ENCODE results near the gene POLD2.
A peak's percentile ranks its signal among the peaks of the same experiment; 100 is the strongest.

Gene POLD2

DNA sequence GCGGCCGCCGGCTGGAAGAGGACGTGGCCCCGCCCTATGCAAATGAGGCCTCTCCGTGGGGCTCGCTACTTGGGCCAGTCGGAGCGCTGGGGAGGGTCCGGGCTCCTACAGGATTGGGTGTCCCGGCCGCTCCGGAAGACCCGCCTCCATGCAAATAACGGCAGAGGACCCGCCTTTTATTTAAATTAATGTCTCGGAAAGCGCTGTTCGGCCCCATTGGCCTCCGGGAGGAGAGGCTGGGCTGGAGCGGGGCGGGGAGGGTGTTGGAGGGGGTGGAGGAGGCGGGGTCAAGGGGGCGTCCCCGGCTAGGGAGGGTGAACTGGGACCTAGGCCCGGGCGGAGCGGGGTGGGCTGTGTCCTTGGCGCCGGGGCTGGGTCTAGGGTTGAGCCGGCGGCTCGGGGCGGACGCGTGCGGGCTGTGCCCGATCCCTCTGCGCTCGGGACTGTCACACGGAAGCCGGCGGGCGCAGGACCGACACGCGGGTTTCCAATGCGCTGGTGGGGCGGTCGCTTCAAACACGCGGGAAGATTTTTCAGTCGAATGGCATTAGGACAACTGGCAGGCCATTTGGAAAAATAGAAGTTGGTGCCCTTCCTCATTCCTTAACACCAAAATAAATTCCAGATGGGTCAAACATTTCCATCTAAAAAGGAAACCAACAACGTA lies 40.7 kb downstream of the POLD2 start:
- peak; percentile 92 for DNase-seq (ENCODE audit: low read depth)

DNA sequence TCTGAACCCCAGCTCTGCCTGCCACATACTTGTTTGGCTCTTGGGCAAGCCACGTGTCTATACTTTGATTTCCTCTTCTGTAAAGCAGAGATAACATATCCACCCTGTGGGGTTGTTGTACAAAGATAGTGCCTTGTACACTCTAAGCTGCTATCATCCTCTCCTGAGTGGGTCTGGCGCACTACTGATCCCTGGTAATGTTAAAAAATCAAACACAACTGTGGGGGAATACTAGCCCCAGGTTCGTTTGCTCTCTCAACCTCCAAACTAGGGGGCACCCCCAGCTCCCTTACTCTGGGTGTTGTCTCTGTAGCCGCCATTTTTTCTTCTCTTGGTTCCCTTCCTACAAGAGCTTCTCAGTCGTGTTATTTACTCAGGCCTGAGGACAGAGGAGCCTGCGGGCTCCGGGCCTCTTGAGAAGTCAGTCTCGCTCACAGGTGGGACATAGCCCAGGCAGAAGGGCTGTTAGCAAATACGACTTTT lies 42.0 kb downstream of the POLD2 start:
- no peak for DNase-seq (ENCODE audit: low read depth)

DNA sequence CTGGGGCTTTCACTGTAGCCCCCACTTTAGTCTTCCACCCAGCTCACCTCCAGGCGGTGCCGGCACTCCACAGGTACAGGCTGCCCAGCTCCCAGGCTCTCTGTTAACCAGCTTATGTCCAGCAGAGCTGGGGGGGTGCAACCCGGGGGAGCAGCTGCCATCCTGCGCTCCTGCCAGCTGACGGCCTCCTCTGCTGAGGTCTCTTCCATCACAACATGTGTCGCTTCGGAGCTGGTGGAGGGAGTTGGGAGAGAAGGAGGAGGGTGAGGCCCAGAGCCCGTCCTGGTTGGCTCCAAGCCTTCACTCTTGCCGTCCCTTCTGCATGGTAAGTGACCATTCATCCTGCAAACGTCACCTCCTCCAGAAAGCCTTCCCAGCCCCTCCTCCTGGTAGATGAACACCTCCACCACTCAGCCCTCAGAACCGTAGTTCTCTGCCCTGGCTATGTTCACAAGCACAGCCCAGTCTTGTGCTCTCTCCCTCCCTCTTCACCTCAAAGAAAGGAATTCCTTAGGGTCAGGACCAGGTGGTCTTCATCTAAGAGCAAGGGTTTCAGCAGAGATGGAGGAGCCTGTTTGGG lies 42.6 kb downstream of the POLD2 start:
- no peak for DNase-seq (ENCODE audit: low read depth)

DNA sequence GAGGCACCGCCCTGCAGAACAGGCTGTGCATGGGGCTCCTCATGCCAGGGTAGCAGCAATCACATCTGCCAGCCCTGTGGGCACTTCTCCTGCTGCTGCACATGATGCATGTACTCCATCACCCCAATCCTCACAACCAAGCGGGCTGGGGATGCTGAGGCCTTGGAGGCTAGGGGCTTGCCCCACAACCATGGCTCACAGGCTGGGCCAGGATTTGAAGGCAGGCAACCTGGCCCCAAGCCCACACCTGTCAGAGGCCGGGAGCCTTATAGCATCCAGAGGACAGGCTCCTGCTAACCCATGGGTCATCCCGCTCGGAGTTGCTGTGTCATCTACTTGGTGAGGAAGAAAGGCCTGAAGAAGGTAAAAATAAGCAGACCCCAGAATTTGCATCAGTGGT lies 43.2 kb downstream of the POLD2 start:
- DNase-seq (ENCODE audit: low read depth) = no peak

DNA sequence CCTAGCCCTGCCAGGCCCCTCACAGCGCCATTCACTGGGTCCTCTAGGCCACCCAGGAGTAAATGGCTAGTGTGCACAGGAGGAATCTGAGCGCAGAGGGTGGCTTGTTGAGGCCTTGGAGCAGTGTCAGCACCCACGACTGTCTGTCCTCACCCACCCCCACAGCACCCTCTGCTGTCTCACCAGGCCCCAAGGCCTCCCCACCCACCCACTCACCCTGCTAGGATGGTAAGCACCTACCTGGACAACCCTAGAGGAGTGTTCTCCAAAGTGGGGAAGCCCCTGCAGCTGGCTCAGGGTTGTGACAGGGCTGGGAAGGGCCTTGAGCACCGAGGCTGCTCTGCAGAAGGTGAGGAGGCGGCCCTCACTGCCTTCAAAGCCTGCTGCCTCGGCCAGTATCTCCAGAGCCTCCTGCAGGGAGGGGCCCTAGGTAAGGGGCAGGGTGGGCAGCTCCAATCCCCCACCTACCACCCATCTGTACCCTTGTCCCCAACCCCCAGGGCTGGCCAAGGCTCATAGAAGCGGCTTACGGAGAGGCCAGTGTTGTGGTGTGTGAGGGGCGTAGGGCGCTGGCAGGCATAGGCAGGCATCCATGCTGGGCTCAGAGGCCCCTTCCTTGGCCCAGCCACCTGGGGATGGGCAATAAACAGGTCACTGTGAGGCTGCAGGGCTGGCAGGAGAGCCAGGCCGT lies 43.9 kb downstream of the POLD2 start:
- no peak for DNase-seq (ENCODE audit: low read depth)

DNA sequence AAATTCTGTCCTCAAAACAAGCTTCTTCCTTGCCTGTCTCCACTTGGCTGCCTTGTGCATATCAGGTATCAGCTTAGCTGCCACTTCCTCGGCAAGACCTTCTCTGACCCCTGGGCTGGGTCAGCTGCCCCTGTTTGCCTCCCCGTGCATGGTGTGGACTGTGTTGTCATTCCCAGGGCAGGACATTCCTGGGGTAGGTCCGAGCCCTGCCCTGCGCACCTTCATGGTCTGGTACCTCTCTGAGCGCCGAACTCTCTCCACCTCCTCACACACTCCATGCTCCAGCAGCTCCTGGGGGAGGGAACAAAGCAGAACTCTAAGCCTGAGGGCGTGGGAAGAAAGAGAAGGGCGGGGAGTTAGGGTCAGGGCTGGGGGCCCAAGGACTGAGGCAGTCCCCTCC lies 44.8 kb downstream of the POLD2 start:
- no peak for DNase-seq (ENCODE audit: low read depth)

DNA sequence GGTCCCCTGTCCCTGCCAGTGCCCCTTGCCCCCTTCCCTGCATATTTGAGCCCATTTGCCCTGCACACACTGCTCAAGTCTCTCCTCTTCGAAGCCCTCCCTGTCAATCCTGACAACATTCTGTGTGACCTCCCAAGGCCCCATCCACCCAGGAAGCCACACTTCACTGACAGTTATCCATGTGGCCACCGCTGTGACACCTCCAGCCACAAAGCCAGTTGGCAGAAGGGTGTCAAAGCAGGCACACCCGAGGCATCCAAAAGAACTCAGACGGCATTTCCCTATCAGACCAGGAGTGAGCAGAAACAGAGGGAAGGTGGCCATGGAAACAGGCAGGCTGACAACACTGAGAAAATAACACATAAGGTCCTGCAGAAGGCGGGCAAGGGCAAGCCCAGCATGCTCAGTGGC lies 45.7 kb downstream of the POLD2 start:
- DNase-seq (ENCODE audit: low read depth) = no peak

DNA sequence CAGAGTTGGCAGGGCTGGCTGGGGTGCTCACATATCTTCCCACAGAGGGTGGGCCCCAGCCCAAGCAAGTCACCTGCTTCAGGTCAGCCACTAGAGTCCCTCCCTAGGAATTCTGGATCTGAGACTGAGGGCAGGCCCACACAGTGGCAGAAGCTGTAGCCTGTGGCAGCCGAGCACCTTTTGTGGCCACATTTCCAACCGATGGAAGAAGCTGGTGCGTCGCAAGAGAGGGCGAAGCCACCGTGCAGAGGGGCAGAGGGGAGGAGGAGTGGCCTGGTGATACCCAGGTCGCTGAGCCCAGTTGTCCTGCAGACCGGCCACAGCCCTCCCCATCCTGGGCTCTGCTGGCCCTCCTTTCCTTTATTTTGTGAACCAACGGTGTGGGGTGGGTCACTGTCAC lies 46.3 kb downstream of the POLD2 start:
- no peak for DNase-seq (ENCODE audit: low read depth)

DNA sequence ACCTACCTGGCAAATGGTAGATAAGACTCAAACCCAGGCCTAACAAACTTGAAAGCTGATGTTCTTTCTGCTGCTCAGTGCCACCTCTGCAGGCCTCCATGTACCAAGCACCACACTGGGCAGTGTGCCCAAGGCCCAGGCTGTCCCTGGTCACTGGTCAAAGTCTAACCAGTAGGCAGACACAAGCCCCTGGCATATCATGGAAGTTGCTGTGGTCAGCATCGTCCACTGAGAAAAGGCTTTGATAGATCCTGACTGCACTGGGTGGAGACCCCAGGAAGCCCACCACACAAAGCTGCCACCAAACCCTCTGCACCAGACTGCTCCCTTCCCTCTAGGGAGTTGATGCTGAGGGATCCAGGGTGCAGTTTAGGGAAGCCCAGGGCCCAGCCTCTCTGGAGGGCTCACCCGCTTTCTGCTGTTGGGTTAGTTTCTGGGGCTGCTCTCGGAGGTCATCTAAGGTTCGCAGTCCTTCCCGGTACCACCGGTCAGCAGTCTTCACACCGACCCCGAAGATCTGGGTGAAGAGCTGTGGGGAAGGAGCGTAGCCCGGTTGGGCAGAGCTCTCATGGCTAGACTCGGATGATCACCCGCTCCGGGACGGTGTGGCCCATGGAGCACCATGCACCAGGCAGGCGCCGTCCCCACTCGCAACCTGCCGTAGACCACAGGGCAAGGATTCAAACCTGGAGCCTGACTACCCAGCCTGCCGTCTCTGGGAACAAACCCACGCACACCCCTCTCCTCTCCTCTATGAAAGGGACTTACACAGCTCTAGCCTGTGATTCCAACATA lies 47.0 kb downstream of the POLD2 start:
- DNase-seq (ENCODE audit: low read depth) = no peak

DNA sequence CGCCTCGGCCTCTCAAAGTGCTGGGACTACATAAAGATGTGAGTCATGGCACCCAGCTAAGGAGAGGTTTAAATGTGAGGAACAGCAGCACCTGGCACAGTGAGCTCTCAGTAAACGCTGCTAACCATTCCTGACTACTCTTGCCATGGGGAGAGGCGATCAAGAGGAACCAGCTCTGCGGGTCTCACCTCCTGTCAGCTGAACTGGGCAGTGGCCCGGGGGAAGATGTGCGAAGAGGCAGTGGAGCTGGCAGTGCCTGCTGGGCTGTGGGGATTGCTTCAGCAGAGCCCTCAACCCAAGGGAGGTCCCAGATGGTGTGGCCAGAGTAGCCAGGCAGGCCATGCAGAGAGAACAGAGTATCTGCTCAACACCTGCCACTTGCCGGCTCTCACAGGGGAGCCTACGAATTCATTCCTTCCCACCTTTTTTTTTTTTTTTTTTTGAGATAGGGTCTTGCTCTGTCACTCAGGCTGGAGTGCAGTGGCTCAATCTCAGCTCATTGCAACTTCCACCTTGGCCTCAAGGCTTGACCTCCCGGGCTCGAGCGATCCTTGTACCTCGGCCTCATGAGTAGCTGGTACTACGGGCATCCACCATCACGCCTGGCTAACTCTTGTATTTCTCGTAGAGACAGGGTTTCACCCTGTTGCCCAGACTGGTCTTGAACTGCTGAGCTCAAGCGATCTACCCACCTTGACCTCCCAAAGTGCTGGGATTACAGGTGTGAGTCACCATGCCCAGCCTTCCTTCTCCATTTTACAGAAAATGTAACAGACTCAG lies 47.9 kb downstream of the POLD2 start:
- DNase-seq (ENCODE audit: low read depth) = no peak

DNA sequence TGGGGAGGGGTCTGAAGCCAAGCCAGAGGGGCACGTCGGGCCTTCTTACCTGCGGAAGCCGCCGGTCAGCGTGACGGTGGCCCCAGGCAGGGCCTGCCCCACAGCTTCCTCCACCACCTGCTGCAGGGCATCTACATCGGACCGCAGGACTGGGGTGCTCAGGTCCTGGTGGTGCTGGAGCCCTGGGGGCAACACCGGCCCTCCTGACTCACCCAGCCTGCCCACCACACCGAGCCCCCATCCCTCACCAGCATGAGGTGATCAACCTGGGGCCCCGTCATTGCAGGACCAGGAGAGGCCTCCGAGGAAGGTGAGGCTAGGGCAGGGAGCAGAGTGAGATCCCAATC lies 49.0 kb downstream of the POLD2 start:
- DNase-seq (ENCODE audit: low read depth) = no peak

DNA sequence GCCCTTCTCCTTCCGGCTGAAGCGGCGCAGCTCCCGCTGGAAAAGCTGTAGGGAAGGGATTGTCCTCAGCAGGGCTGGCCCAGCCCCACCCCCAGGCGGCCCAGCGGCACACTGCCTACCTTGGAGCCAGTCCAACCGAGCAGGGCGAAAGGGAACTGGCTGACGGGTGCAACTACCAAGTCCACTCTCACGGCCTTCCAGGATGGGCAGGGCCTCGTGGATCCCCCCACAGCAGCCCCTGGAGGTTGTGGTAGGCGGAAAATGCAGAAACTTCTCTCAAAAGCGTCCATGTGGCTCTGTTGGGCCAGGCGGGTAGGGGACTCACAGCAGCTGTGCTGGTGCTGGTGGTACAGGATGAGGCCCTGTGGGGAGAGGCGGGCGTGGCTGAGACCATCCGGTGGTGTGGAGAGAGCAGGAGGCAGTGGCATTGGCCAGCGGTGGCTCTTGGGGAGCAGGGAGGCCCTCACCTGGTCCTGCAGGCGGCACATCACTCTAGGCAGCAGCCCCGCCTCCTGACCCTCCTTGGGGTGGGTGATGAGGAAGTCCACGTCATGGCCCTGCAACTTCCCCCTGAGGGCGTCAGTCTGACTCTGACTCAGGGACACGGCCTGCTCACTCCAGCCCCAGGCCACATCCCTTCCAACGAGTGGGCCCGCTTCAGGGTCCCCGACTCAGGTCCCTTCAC lies 49.5 kb downstream of the POLD2 start:
- peak; percentile 37 for DNase-seq (ENCODE audit: low read depth)

DNA sequence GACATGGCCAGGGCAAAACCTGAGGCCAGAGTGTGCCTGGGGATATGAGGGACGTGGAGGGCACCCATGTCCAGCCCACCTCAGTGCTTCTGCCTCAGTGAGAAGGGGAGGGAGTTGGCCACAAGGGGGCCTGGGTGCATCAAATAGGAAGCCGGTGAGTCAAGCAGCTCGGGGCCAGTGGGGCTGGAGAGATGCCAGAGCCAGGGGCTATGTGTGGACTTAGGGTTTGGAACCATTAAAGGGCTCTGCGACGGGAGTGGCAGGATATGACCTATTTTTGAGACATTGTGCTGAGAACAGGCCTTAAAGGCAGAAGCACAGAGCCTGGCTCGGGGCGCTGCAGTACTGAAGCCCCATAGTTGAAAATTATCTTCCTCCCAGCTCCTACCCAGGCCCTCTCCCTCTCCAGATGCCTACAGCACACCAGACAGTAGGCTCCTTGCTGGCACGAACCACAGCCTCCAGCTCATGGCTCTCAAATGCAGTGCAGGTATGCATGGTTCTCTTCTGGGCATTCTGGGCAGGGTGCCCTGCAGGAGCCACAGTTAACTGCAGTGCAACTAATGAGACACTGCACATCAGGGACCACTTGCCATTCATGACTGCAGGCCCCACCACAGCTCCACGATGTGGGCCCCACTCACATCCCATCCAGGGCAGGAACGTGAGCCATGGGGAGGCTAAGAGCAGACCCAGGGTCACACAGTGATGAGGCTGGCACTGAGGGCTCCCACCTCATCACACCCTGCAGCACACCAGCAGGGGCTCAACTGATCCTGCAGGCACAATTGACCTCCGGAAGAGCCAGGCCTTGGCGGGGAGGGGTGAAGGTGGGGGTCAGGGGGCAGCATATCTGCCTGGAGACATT lies 50.8 kb downstream of the POLD2 start:
- no peak for DNase-seq (ENCODE audit: low read depth)

DNA sequence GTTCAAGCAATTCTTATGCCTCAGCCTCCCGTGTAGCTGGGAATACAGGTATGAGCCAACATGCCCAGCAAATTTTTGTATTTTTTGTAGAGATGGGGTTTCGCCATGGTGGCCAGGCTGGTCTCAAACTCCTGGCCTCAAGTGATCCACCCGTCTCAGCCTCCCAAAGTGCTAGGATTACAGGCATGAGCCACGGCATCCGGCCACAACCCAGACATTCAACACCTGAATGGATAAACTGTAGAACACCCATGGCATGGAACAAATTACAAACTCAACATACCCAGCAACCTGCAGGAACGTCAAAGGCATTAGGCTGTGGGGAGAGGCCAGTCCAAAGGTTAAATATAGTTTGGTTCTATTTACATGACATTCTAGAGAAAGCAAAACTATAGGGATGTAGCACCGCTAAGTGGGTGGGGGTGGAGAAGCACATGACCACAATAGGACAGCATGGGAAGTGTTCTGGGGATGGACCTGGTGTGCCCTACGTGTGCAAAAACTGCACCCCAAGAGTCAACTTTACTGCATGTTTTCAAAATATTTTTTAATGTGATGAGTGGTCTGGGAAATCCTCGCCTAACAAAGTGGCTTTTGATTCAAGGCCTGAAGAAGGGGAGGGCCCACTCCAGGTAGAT lies 51.5 kb downstream of the POLD2 start:
- DNase-seq (ENCODE audit: low read depth) = no peak

DNA sequence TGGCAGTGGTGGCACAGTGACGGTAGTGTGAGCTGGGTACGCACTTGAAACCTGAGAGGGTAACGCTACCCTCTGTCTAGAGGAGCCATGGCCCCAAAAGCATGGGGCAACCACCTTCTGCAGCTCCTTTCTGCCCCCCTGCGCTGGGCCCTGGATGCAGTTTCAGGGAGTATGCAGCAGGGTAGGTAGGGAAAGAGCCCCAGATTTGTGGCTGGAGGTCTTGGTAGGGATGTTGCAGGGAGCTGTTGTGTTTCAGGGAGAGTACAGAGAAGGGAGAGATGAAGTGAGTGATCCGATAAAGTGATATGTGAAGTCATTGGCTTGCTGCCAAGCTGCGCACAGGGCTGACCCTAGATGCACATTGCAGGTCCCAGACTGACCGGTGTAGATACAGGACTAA lies 55.3 kb downstream of the POLD2 start:
- DNase-seq (ENCODE audit: low read depth) = no peak

DNA sequence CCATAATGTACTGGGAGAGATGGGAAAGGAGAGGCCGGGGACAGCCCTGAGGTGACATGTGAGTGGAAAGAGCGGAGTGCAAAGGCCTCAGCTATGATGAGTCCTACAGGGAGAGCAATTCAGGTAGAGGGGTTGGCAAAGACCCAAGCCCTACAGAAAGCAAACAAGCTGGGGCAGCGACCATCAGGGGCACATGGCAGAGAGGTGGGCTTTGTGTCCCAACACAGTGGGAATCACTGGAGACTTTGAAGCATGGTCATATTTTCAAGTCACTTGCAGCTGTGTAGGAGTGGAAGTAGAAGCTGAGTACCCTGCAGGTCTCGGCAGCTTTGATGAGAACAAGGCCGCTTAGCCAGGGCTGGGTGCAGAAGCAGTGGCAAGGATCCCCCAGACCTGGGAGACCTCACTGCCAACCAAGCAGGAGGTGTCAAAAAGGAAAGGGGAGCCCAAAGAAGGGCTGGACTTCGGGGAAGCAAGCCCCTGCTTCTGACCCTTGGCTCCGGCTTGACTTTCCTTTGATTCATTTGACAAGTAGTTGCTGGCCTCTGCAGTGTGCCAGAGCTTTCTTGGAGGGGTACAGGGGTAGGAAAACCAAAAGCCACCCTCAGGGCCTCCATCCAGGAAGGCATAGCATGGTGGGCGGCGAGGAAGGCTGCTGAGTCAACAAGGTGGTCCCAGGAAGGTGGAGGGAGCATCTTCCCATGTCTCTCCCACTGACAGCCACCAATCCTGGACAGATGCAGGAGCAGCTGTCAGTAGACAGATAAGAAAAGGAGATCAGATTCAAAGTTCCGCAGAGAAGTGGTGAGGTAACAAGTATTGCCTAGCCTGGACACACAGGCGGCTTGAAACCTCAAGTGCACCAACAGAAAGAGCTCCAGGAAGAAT lies 56.0 kb downstream of the POLD2 start:
- no peak for DNase-seq (ENCODE audit: low read depth)

DNA sequence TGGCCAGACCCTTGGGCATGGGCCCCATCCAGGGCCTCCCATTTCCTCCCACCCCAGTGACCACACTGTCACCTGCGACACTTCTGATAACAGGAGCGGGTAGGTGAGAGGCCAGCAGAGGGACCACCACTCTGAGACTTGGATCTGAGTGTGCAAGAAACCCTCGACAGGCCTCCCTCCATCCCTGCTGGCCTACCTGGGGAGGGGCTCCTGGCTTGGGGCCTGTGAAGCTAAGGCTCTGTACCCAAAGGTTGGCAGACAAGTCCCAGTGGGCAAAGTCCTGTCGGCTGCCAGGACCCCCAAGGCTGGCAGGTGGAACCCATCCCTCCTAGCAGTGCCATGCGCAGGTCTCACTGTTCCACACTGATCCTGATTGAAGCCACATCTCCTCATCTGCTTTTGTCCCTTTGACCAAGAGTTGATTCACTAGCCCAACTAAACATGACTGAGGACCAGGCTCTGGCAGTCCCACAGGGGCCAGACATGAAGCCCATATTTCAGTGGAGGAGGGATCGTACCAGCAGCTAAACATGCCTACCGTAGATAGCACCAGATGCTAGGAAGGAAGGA lies 56.8 kb downstream of the POLD2 start:
- no peak for DNase-seq (ENCODE audit: low read depth)

DNA sequence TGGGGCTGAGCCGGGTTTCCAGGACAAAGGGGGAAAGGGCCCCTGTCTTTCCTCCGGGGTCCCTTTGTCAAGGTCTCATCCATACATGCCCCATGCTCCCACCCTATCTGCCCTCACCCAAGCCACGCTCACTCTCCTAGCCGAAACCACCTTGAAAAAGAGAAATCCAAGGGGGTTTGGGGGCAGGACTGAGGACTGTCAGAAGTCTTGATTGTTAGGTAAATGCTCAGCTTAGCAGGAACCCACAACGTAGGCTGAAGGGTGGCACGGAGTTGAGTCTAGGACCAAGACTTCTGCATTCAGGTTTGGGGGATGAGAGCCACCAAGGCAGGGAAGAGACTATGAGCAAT lies 57.3 kb downstream of the POLD2 start:
- DNase-seq (ENCODE audit: low read depth) = no peak
